IMR-90 (cell line): ENCODE data around the gene INPP4A. TPM values are rescaled to one million over a fixed set of nuclear protein-coding genes. Genes with fewer than 3 reads are reported as not detected.

Experiments
- ATAC-seq: fragments of 200-7000 bp; cut with Tn5 transposase; 2 replicates; pipeline ENCODE4 v1.9.1; 2020; ENCODE audit warnings: low read depth, mild to moderate bottlenecking, moderate library complexity
- BruUV-seq: library from RNA; stranded (reverse); fragments of 400-500 nt; replicated peaks from 2 replicates; lab custom pipeline; 2021; lab: Mats Ljungman, UMichigan
- CTCF ChIA-PET: fragments of 300-600 bp; formaldehyde crosslinking; extraction: SDS; loops from one replicate; lab custom pipeline; 2021; ENCODE audit warnings: antibody characterized with exemption; lab: Yijun Ruan, JAX
- POLR2A ChIA-PET: fragments of 300-600 bp; sonication (Branson Sonifier 250); formaldehyde crosslinking; loops from one replicate; lab custom pipeline; 2022; ENCODE audit warnings: antibody characterized with exemption; ENCODE audit not compliant: unreplicated experiment; lab: Charles Lee
- DNase-seq: peaks from one replicate; pipeline ENCODE4 v3.0.0; 2013
- H2AFZ ChIP-seq: replicated peaks from 2 replicates; pipeline ENCODE3; 2013; ENCODE audit warnings: low read length, mild to moderate bottlenecking; ENCODE audit not compliant: poor library complexity
- H2AK5ac ChIP-seq: 2 replicates; pipeline ENCODE4 v1.6.1; 2013; ENCODE audit warnings: low read depth, low read length, inconsistent platforms
- H2AK9ac ChIP-seq: replicated peaks from 2 replicates; pipeline ENCODE3; 2013; ENCODE audit warnings: mild to moderate bottlenecking, low read depth, low read length, moderate library complexity; ENCODE audit not compliant: poor library complexity
- H2BK120ac ChIP-seq: 2 replicates; pipeline ENCODE4 v1.6.1; 2013; ENCODE audit warnings: low read depth, low read length, inconsistent platforms
- H2BK15ac ChIP-seq: 3 replicates; pipeline ENCODE4 v1.6.1; 2013; ENCODE audit warnings: low read depth, low read length, inconsistent platforms
- H2BK20ac ChIP-seq: 2 replicates; pipeline ENCODE4 v1.6.1; 2013; ENCODE audit warnings: low read depth, mild to moderate bottlenecking, inconsistent platforms, low read length, moderate library complexity
- H2BK5ac ChIP-seq: 2 replicates; pipeline ENCODE4 v1.6.1; 2013; ENCODE audit warnings: mild to moderate bottlenecking, low read depth, low read length, inconsistent platforms; ENCODE audit not compliant: poor library complexity, severe bottlenecking
- H3K14ac ChIP-seq: replicated peaks from 2 replicates; pipeline ENCODE4 v1.6.1; 2013; ENCODE audit warnings: low read depth, low read length, inconsistent platforms
- H3K18ac ChIP-seq: 2 replicates; pipeline ENCODE4 v1.6.1; 2013; ENCODE audit warnings: low read depth, low read length, control low read depth
- H3K23ac ChIP-seq: 2 replicates; pipeline ENCODE4 v1.6.1; 2013; ENCODE audit warnings: low read depth, low read length, inconsistent platforms
- H3K27ac ChIP-seq: 2 replicates; pipeline ENCODE4 v1.5.1; 2013; ENCODE audit warnings: mild to moderate bottlenecking, control low read depth, low read length; ENCODE audit not compliant: insufficient read depth
- H3K27me3 ChIP-seq: 2 replicates; pipeline ENCODE4 v1.6.1; 2013; ENCODE audit warnings: low read length; ENCODE audit not compliant: control insufficient read depth, insufficient read depth
- H3K36me3 ChIP-seq: 2 replicates; pipeline ENCODE4 v1.6.1; 2013; ENCODE audit warnings: low read length, mixed read lengths; ENCODE audit not compliant: control insufficient read depth, insufficient read depth
- H3K4ac ChIP-seq: 2 replicates; pipeline ENCODE4 v1.6.1; 2013; ENCODE audit warnings: low read depth, low read length, inconsistent platforms
- H3K4me1 ChIP-seq: 2 replicates; pipeline ENCODE4 v1.6.1; 2013; ENCODE audit warnings: low read length, mixed read lengths; ENCODE audit not compliant: control insufficient read depth, insufficient read depth
- H3K4me2 ChIP-seq: 2 replicates; pipeline ENCODE4 v1.6.1; 2013; ENCODE audit warnings: low read depth, mild to moderate bottlenecking, control low read depth, low read length, moderate library complexity
- H3K4me3 ChIP-seq: 2 replicates; pipeline ENCODE4 v1.5.1; 2013; ENCODE audit warnings: low read depth, mild to moderate bottlenecking, control low read depth, low read length, moderate library complexity; ENCODE audit not compliant: insufficient read depth
- H3K56ac ChIP-seq: 2 replicates; pipeline ENCODE4 v1.6.1; 2013; ENCODE audit warnings: low read length, inconsistent platforms; ENCODE audit not compliant: insufficient read depth; ENCODE audit errors: extremely low read depth
- H3K79me1 ChIP-seq, 2 experiments: 2 replicates each; pipeline ENCODE4 v1.6.1; 2013; ENCODE audit warnings: low read length in 2 of 2, inconsistent platforms in 1 of 2, low read depth in 1 of 2
- H3K9ac ChIP-seq: 2 replicates; pipeline ENCODE4 v1.6.1; 2013; ENCODE audit warnings: low read depth, low read length, control low read depth
- H3K9me1 ChIP-seq: 2 replicates; pipeline ENCODE4 v1.6.1; 2013; ENCODE audit warnings: low read length, inconsistent platforms; ENCODE audit not compliant: insufficient read depth
- H3K9me3 ChIP-seq: 2 replicates; pipeline ENCODE4 v1.6.1; 2013; ENCODE audit warnings: low read length; ENCODE audit not compliant: control insufficient read depth, insufficient read depth
- H4K20me1 ChIP-seq: 2 replicates; pipeline ENCODE4 v1.6.1; 2013; ENCODE audit warnings: low read length, inconsistent platforms; ENCODE audit not compliant: insufficient read depth
- H4K5ac ChIP-seq: 2 replicates; pipeline ENCODE4 v1.6.1; 2013; ENCODE audit warnings: mild to moderate bottlenecking, low read depth, low read length, control low read depth
- H4K8ac ChIP-seq, 2 experiments: 2 replicates each; pipeline ENCODE4 v1.6.1; 2013; ENCODE audit warnings: low read depth in 2 of 2, low read length in 2 of 2, control low read depth in 1 of 2, inconsistent platforms in 1 of 2
- H4K91ac ChIP-seq: 2 replicates; pipeline ENCODE4 v1.6.1; 2013; ENCODE audit warnings: low read depth, low read length, inconsistent platforms; ENCODE audit not compliant: insufficient read depth
- BHLHE40 ChIP-seq: fragments of 150-350 bp; IDR thresholded peaks from 2 replicates; pipeline ENCODE4 v1.6.1; 2016; ENCODE audit warnings: mild to moderate bottlenecking, low read depth, low read length
- CHD1 ChIP-seq: IDR thresholded peaks from 2 replicates; pipeline ENCODE4 v1.6.1; 2012; ENCODE audit warnings: low read depth, low read length, improper control_type of control experiment
- FOS ChIP-seq: fragments of 150-350 bp; IDR thresholded peaks from 2 replicates; pipeline ENCODE4 v1.6.1; 2016; ENCODE audit warnings: low read depth, low read length
- MAFK ChIP-seq: IDR thresholded peaks from 2 replicates; pipeline ENCODE4 v1.6.1; 2012; ENCODE audit warnings: low read depth, low read length, improper control_type of control experiment
- MAZ ChIP-seq: IDR thresholded peaks from 2 replicates; pipeline ENCODE4 v1.6.1; 2012; ENCODE audit warnings: low read depth, mild to moderate bottlenecking, low read length, improper control_type of control experiment, moderate library complexity, borderline replicate concordance
- MXI1 ChIP-seq: IDR thresholded peaks from 2 replicates; pipeline ENCODE4 v1.6.1; 2012; ENCODE audit warnings: low read depth, mild to moderate bottlenecking, low read length, moderate library complexity, borderline replicate concordance
- NFE2L2 ChIP-seq: fragments of 150-350 bp; IDR thresholded peaks from 2 replicates; pipeline ENCODE4 v1.6.1; 2016; ENCODE audit warnings: low read depth, mild to moderate bottlenecking, low read length
- POLR2A ChIP-seq: IDR thresholded peaks from 2 replicates; pipeline ENCODE4 v1.6.1; 2012; ENCODE audit warnings: mild to moderate bottlenecking, low read depth, low read length
- RAD21 ChIP-seq: IDR thresholded peaks from 2 replicates; pipeline ENCODE4 v1.6.1; 2012; ENCODE audit warnings: low read length, improper control_type of control experiment
- RCOR1 ChIP-seq: IDR thresholded peaks from 2 replicates; pipeline ENCODE4 v1.6.1; 2012; ENCODE audit warnings: mild to moderate bottlenecking, low read length, improper control_type of control experiment; ENCODE audit not compliant: insufficient replicate concordance
- RFX5 ChIP-seq: IDR thresholded peaks from 2 replicates; pipeline ENCODE4 v1.8.0; 2012; ENCODE audit warnings: low read depth, mild to moderate bottlenecking, low read length, moderate library complexity
- SMC3 ChIP-seq: fragments of 150-350 bp; IDR thresholded peaks from 2 replicates; pipeline ENCODE4 v1.6.1; 2016; ENCODE audit warnings: low read depth, mild to moderate bottlenecking, antibody characterized with exemption, low read length, moderate library complexity
- WGBS, 2 experiments: methylation state at CpG; one replicate each; pipeline versions ENCODE4 v1.1.5 to v1.1.7; 2013; ENCODE audit warnings: missing lambda C conversion rate in 2 of 2; ENCODE audit not compliant: insufficient read length in 1 of 2; ENCODE audit errors: extremely low coverage in 2 of 2; 5-methylcytosine and 5-hydroxymethylcytosine counted together
- dilution Hi-C: fragments of 300-500 bp; cut with HindIII; formaldehyde crosslinking; loops from one replicate; pipeline ENCODE4 v1.14.3; 2018; ENCODE audit warnings: low sequenced_read_pairs; ENCODE audit not compliant: unreplicated experiment
- in situ Hi-C: fragments of 300-500 bp; cut with MboI; formaldehyde crosslinking; loops from 3 replicates; pipeline ENCODE4 v1.14.3; 2019; ENCODE audit warnings: low sequenced_read_pairs, inconsistent platforms, mixed read lengths
- intact Hi-C: fragments of 100-400 bp; cut with micrococcal nuclease; formaldehyde crosslinking; loops from 2 replicates; pipeline ENCODE4 v1.10.0; 2022
- polyA plus RNA-seq, 3 experiments: library from polyadenylated mRNA; depleted of rRNA; stranded (reverse); fragments of >200 nt; gene quantifications; 2 replicates each; pipeline ENCODE4 v1.2.3, GENCODE V29; 2012; ENCODE audit warnings: low replicate concordance in 1 of 3
- total RNA-seq: library from RNA; depleted of rRNA; stranded (reverse); fragments of >200 nt; gene quantifications from 2 replicates; pipeline ENCODE4 v1.2.3, GENCODE V29; 2012
- TF ChIP-seq, protein P1 (sequence below): fragments of 150-350 bp; IDR thresholded peaks from 2 replicates; pipeline ENCODE4 v1.6.1; 2016; ENCODE audit warnings: low read depth, mild to moderate bottlenecking, low read length, moderate library complexity, borderline replicate concordance
- TF ChIP-seq, protein P2 (sequence below): fragments of 150-350 bp; IDR thresholded peaks from 2 replicates; pipeline ENCODE4 v1.6.1; 2017; ENCODE audit warnings: mild to moderate bottlenecking, antibody characterized with exemption, low read length, low read depth
- TF ChIP-seq, protein P3 (sequence below): conservative IDR thresholded peaks from 2 replicates; pipeline ENCODE4 v1.5.1; 2012; ENCODE audit warnings: mild to moderate bottlenecking, low read depth, low read length, improper control_type of control experiment

INPP4A gene
- total and polyA plus RNA-seq, 2 of the 4 experiments (the other 2 are of a cell fraction), result 14.5 to 27.1 TPM

DNA sequence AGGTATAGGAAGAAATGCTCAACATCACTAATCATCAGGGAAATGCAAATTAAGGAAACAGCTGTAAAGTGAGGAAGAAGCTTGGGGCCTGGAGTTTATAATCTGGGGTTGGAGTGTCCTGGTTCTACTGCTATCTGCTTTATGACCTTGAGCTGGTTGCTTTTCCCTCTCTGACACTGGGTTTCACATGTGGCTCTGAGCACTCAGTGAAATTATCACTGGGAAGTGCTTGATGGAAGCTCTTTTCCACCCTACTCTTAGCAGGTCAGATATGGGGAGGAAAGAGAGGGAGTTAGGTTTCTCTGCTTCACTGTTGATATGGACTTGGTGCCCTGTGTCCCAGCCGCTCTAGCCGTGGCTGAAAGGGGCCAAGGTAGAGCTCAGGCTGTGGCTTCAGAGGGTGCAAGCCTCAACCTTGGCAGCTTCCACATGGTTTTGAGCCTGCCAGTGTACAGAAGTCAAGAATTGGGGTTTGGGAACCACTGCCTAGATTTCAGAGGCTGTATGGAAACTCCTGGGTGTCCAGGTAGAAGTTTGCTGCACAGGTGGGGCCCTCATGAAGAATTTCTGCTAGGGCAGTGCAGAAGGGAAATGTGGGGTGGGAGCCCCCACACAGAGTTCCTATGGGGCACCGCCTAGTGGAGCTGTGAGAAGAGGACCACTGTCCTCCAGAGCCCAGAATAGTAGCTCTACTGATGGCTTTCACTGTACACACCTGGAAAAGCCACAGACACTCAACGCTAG is 52.3 kb downstream of the INPP4A start:
- H2AK9ac ChIP-seq, result no peak overlapping the region
- no peak overlapping the region for H3K9ac ChIP-seq
- H3K9me3 ChIP-seq, result peaks cover 2% of the 10 kb centered on the region; the same call in 1 of the 2 replicates
- no peak overlapping the region for H4K91ac ChIP-seq
- 100% methylated on average over 1 of the region's 4 CpGs; no CpG with 5 or more reads in 1 of the 2 experiments for WGBS, 2 experiments
- no peak overlapping the region for H2BK120ac ChIP-seq
- ChIA-PET POLR2A (no interaction called here), CTCF (no interaction called here)
- no peak overlapping the region for H3K56ac ChIP-seq
- H3K4ac ChIP-seq, result no peak overlapping the region
- H3K14ac ChIP-seq, result no peak overlapping the region
- no peak overlapping the region for H3K23ac ChIP-seq
- H2AFZ ChIP-seq, result no peak overlapping the region
- no peak overlapping the region for H3K27ac ChIP-seq
- peaks cover 27 to 28% of the 10 kb centered on the region in 2 experiments for H3K79me1 ChIP-seq
- no peak overlapping the region for H4K8ac ChIP-seq
- H3K36me3 ChIP-seq, result no peaks in the 10 kb centered on the region
- dilution Hi-C loops (no loop called here), intact Hi-C loops (no loop called here), in situ Hi-C loops (no loop called here)
- H4K20me1 ChIP-seq, result no peaks in the 10 kb centered on the region
- no peak for ATAC-seq
- no peak overlapping the region for H2BK15ac ChIP-seq
- TF ChIP-seq RAD21 (no peak), NFE2L2 (no peak), POLR2A (no peak), RCOR1 (no peak), CHD1 (no peak), MAZ (no peak), MXI1 (no peak), SMC3 (no peak), BHLHE40 (no peak), RFX5 (no peak), MAFK (no peak), FOS (no peak)
- TF ChIP-seq, protein P1, sequence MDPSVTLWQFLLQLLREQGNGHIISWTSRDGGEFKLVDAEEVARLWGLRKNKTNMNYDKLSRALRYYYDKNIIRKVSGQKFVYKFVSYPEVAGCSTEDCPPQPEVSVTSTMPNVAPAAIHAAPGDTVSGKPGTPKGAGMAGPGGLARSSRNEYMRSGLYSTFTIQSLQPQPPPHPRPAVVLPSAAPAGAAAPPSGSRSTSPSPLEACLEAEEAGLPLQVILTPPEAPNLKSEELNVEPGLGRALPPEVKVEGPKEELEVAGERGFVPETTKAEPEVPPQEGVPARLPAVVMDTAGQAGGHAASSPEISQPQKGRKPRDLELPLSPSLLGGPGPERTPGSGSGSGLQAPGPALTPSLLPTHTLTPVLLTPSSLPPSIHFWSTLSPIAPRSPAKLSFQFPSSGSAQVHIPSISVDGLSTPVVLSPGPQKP, result no peak
- TF ChIP-seq, protein P2, sequence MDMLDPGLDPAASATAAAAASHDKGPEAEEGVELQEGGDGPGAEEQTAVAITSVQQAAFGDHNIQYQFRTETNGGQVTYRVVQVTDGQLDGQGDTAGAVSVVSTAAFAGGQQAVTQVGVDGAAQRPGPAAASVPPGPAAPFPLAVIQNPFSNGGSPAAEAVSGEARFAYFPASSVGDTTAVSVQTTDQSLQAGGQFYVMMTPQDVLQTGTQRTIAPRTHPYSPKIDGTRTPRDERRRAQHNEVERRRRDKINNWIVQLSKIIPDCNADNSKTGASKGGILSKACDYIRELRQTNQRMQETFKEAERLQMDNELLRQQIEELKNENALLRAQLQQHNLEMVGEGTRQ, result no peak
- TF ChIP-seq, protein P3, sequence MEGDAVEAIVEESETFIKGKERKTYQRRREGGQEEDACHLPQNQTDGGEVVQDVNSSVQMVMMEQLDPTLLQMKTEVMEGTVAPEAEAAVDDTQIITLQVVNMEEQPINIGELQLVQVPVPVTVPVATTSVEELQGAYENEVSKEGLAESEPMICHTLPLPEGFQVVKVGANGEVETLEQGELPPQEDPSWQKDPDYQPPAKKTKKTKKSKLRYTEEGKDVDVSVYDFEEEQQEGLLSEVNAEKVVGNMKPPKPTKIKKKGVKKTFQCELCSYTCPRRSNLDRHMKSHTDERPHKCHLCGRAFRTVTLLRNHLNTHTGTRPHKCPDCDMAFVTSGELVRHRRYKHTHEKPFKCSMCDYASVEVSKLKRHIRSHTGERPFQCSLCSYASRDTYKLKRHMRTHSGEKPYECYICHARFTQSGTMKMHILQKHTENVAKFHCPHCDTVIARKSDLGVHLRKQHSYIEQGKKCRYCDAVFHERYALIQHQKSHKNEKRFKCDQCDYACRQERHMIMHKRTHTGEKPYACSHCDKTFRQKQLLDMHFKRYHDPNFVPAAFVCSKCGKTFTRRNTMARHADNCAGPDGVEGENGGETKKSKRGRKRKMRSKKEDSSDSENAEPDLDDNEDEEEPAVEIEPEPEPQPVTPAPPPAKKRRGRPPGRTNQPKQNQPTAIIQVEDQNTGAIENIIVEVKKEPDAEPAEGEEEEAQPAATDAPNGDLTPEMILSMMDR, result no peak
- H3K27me3 ChIP-seq, result no peaks in the 10 kb centered on the region
- H3K4me1 ChIP-seq, result peaks cover 6% of the 10 kb centered on the region; the same call in 1 of the 2 replicates
- H2BK20ac ChIP-seq, result no peak overlapping the region
- H3K18ac ChIP-seq, result no peak overlapping the region
- H2BK5ac ChIP-seq, result no peak overlapping the region
- no peak overlapping the region for H2AK5ac ChIP-seq
- no peak overlapping the region for H4K5ac ChIP-seq
- no peak overlapping the region for H3K4me2 ChIP-seq
- H3K9me1 ChIP-seq, result no peaks in the 10 kb centered on the region; the same call in 1 of the 2 replicates
- DNase-seq, result no peak
- H3K4me3 ChIP-seq, result no peak overlapping the region
- no TSS peak for BruUV-seq
